ENCODE measurements around the gene GGNBP2. TPM values are rescaled to one million over a fixed set of nuclear protein-coding genes. Genes with fewer than 3 reads are reported as not detected.

The GGNBP2 gene
- total RNA-seq, 3 donors from 2014 or later, result 60.6 to 85.5 (median 84.0) TPM

GRCh38 chr17:36599546-36600250, 55.0 kb downstream of the GGNBP2 start:
- TF ChIP-seq POLR2A (IDR thresholded peaks at IDR 0.05) (no peak), CTCF (IDR thresholded peaks at IDR 0.05) (no peak), POLR2AphosphoS5 (IDR thresholded peaks at IDR 0.05) (no peak)
- Histone ChIP-seq H3K4me1 (peaks cover 3 to 7% of the 10 kb centered on the region in 2 donors), H3K36me3 (no peaks in the 10 kb centered on the region), H3K27ac (no peak overlapping the region), H3K4me3 (no peak overlapping the region), H3K27me3 (no peaks in the 10 kb centered on the region), H3K9me3 (no peaks in the 10 kb centered on the region)
- intact Hi-C loops (cut with DNase I; ENCODE audit: low total_unique reads), result loop anchor here (5.0 kb wide), 1 partner anchor 913 kb away; no protein-coding TSS in a partner anchor
- peak in 1 of 2 donors; percentile 24 for DNase-seq (ENCODE audit: low spot score in 2 of 2)

- peaks cover 3 to 7% of the 10 kb centered on the region in 2 donors for H3K4me1 ChIP-seq
- no peaks in the 10 kb centered on the region for H3K27me3 ChIP-seq
- H3K9me3 ChIP-seq, result no peaks in the 10 kb centered on the region
- peak overlapping the region in 2 of 3 donors; percentile 57 to 92 for H3K4me3 ChIP-seq
- peak in 1 of 2 donors; percentile 49 for DNase-seq (ENCODE audit: low spot score in 2 of 2)
- intact Hi-C loops (cut with DNase I; ENCODE audit: low total_unique reads), result loop anchor here (5.0 kb wide), 1 partner anchor 912 kb away; no protein-coding TSS in a partner anchor
- TF ChIP-seq POLR2AphosphoS5 (IDR thresholded peaks at IDR 0.05) (no peak), CTCF (IDR thresholded peaks at IDR 0.05) (no peak), POLR2A (IDR thresholded peaks at IDR 0.05) (no peak)
- peak overlapping the region; percentile 72 to 86 for H3K27ac ChIP-seq
- H3K36me3 ChIP-seq, result no peaks in the 10 kb centered on the region
Measured at GRCh38 chr17:36600465-36600864, 55.7 kb downstream of the GGNBP2 start.

GRCh38 chr17:36600936-36601302, 56.2 kb downstream of the GGNBP2 start:
- H3K9me3 ChIP-seq, result no peaks in the 10 kb centered on the region
- H3K4me1 ChIP-seq, result peaks cover 3 to 7% of the 10 kb centered on the region in 2 donors
- peak overlapping the region; percentile 72 to 86 for H3K27ac ChIP-seq
- no peaks in the 10 kb centered on the region for H3K27me3 ChIP-seq
- H3K4me3 ChIP-seq, result peak overlapping the region; percentile 57 to 92 (median 88)
- DNase-seq (ENCODE audit: low spot score in 2 of 2), result no peak
- intact Hi-C loops (cut with DNase I; ENCODE audit: low total_unique reads), result loop anchor here (5.0 kb wide), 1 partner anchor 911 kb away; no protein-coding TSS in a partner anchor
- no peak for TF ChIP-seq CTCF (IDR thresholded peaks at IDR 0.05)
- TF ChIP-seq POLR2A (IDR thresholded peaks at IDR 0.05), result no peak
- TF ChIP-seq POLR2AphosphoS5 (IDR thresholded peaks at IDR 0.05), result no peak
- H3K36me3 ChIP-seq, result no peaks in the 10 kb centered on the region

GRCh38 chr17:36601303-36602029, 56.7 kb downstream of the GGNBP2 start, which contains the start of gene MRM1:
MRM1 (plus strand) TSS chr17:36601583; CDS start chr17:36601811, 228 bp downstream.
- peak; percentile 83 to 88 for DNase-seq (ENCODE audit: low spot score in 2 of 2)
- H3K36me3 ChIP-seq, result no peaks in the 10 kb centered on the region
- no peaks in the 10 kb centered on the region for H3K27me3 ChIP-seq
- TF ChIP-seq POLR2A (IDR thresholded peaks at IDR 0.05), result peak; percentile 56
- TF ChIP-seq POLR2AphosphoS5 (IDR thresholded peaks at IDR 0.05), result peak; percentile 6 to 67 (median 50)
- TF ChIP-seq CTCF (IDR thresholded peaks at IDR 0.05), result no peak
- peak within 1 kb of the TSS; percentile 72 to 86 for H3K27ac ChIP-seq
- intact Hi-C loops (cut with DNase I; ENCODE audit: low total_unique reads), result loop anchor here (5.0 kb wide), 1 partner anchor 911 kb away; no protein-coding TSS in a partner anchor
- H3K4me3 ChIP-seq, result peak within 1 kb of the TSS; percentile 57 to 92 (median 88)
- peaks cover 3 to 7% of the 10 kb centered on the region in 2 donors for H3K4me1 ChIP-seq
- H3K9me3 ChIP-seq, result no peaks in the 10 kb centered on the region
